NT2/D1 (cell line): ENCODE measurements around the gene CHRND.

ENCODE experiments used
- YY1 ChIP-seq: IDR thresholded peaks from 2 replicates; pipeline ENCODE4 v1.6.1; 2011; ENCODE audit not compliant: insufficient read length, insufficient read depth
- ZNF274 ChIP-seq: IDR thresholded peaks from 2 replicates; pipeline ENCODE4 v1.6.1; 2011; ENCODE audit warnings: mild to moderate bottlenecking, low read depth, low read length

GRCh38 chr2:232562515-232563151 lies 36.7 kb downstream of the CHRND start:
- TF ChIP-seq ZNF274 = no peak
- no peak for TF ChIP-seq YY1
